OCI-LY7 (cell line): Measurements from ENCODE around the gene XYLT1. TPM values are rescaled to one million over a fixed set of nuclear protein-coding genes. Genes with fewer than 3 reads are reported as not detected.

Experiments
- BruUV-seq: library from RNA; stranded (reverse); fragments of 400-500 nt; replicated peaks from 2 replicates; lab custom pipeline; 2021; lab: Mats Ljungman, UMichigan
- CTCF ChIA-PET: fragments of 300-600 bp; sonication (Branson Sonifier 250); formaldehyde crosslinking; loops from one replicate; lab custom pipeline; 2022; ENCODE audit warnings: antibody characterized with exemption; ENCODE audit not compliant: unreplicated experiment; lab: Charles Lee
- POLR2A ChIA-PET: fragments of 300-600 bp; sonication (Branson Sonifier 250); formaldehyde crosslinking; loops from one replicate; lab custom pipeline; 2022; ENCODE audit warnings: antibody characterized with exemption; lab: Charles Lee
- DNase-seq: peaks from one replicate; pipeline ENCODE4 v3.0.0-alpha.2; 2015; ENCODE audit warnings: low spot score
- H2AFZ ChIP-seq: fragments of 200-600 bp; sonication (generic), shearing (Covaris generic); 2 replicates; pipeline ENCODE4 v1.6.1; 2014; ENCODE audit warnings: mild to moderate bottlenecking, antibody characterized with exemption, low read length, moderate library complexity
- H3K27ac ChIP-seq: fragments of 200-600 bp; sonication (generic); 2 replicates; pipeline ENCODE4 v1.5.1; 2014; ENCODE audit warnings: mixed run types, low read depth, mild to moderate bottlenecking, moderate library complexity, low read length, inconsistent platforms; ENCODE audit not compliant: poor library complexity, severe bottlenecking
- H3K36me3 ChIP-seq: fragments of 200-600 bp; sonication (generic); 2 replicates; pipeline ENCODE4 v1.6.1; 2014; ENCODE audit warnings: mild to moderate bottlenecking, antibody characterized with exemption, low read length, moderate library complexity, mixed read lengths; ENCODE audit not compliant: insufficient read depth
- H3K4me1 ChIP-seq: fragments of 200-600 bp; sonication (generic); 2 replicates; pipeline ENCODE4 v1.5.1; 2014; ENCODE audit warnings: mild to moderate bottlenecking, low read length; ENCODE audit not compliant: insufficient read depth, poor library complexity, severe bottlenecking
- H3K4me2 ChIP-seq: fragments of 200-600 bp; sonication (generic); 2 replicates; pipeline ENCODE4 v1.6.1; 2014; ENCODE audit warnings: mild to moderate bottlenecking, low read length
- H3K4me3 ChIP-seq: fragments of 200-600 bp; sonication (generic); 2 replicates; pipeline ENCODE4 v1.5.1; 2014; ENCODE audit warnings: mild to moderate bottlenecking, low read depth, low read length; ENCODE audit not compliant: poor library complexity, severe bottlenecking
- H3K79me2 ChIP-seq: fragments of 200-600 bp; sonication (generic); 2 replicates; pipeline ENCODE4 v1.6.1; 2016; ENCODE audit warnings: low read depth, mild to moderate bottlenecking, low read length, moderate library complexity, mixed read lengths; ENCODE audit not compliant: insufficient read depth
- H3K9me2 ChIP-seq: fragments of 200-600 bp; sonication (generic); 2 replicates; pipeline ENCODE4 v1.6.1; 2016; ENCODE audit warnings: mild to moderate bottlenecking, low read length, mixed read lengths; ENCODE audit not compliant: insufficient read depth
- H3K9me3 ChIP-seq: fragments of 200-600 bp; sonication (generic); 2 replicates; pipeline ENCODE4 v1.6.1; 2014; ENCODE audit warnings: mild to moderate bottlenecking, mixed run types, low read length, mixed read lengths
- H4K20me1 ChIP-seq: fragments of 200-600 bp; sonication (generic); 2 replicates; pipeline ENCODE4 v1.6.1; 2014; ENCODE audit warnings: mild to moderate bottlenecking, antibody characterized with exemption, low read length, moderate library complexity, mixed read lengths; ENCODE audit not compliant: insufficient read depth
- EZH2phosphoT487 ChIP-seq: fragments of 200-600 bp; sonication (generic); IDR thresholded peaks from 2 replicates; pipeline ENCODE4 v1.6.1; 2018; ENCODE audit warnings: low read depth, borderline replicate concordance, mild to moderate bottlenecking, mixed run types, antibody characterized with exemption, low read length, moderate library complexity, mixed read lengths
- intact Hi-C: fragments of 100-400 bp; cut with micrococcal nuclease; formaldehyde crosslinking; loops from one replicate; pipeline ENCODE4 v1.10.0; 2022; ENCODE audit not compliant: unreplicated experiment
- total RNA-seq, 2 experiments: library from RNA; depleted of rRNA in 1 of 2; stranded (reverse); fragments of >200 nt in 1 of 2; shearing (Covaris generic) in 1 of 2; gene quantifications; 2 replicates each; pipeline ENCODE4 v1.2.3, GENCODE V29; 2014 to 2022
- TF ChIP-seq, protein P1 (sequence below): fragments of 200-600 bp; sonication (generic); conservative IDR thresholded peaks from 2 replicates; pipeline ENCODE4 v1.5.1; 2014; ENCODE audit warnings: mild to moderate bottlenecking, antibody characterized with exemption, low read length, moderate library complexity, mixed read lengths

The XYLT1 gene
- total RNA-seq, 2 experiments from 2014 or later: 36.3 to 50.0 TPM

DNA sequence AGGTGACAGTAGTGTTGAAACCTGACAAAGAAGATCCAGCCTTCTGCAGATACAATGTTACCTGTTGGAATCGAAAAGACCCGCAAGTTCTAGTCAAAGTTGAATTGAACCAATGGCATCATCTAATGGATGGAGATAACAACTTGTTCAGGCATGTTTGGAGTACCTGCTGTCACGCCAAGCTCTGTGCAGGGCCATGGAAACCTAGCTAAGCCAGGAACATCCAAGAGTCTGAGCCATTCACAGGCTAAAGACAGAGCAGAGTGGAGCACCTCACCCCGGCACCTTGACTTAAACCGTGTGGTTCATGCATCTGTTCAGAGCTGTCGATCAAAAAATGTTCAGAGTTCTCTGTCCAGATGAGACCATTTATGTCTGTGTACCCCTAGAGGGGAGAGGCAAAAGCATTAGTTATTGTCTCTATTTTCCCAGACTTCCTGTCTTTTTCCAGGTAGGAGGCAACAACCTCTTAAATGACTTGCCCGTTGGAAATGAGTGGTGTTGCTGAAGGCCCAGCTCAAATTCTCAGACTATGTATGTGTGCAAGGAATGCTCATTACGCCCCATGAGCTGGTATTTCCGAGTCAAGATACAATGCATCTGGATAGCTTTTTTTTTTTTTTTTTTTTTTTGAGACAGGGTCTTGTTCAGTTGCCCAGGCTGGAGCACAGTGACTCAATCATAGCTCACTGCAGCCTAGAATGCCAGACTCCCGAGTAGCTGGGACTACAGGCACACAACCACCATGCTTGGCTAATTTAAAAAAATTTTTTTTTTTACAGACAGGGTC lies 44.9 kb upstream of the XYLT1 start:
- no peaks in the 10 kb centered on the region for H3K9me3 ChIP-seq
- no peak overlapping the region for H3K4me2 ChIP-seq
- H3K79me2 ChIP-seq: no peaks in the 10 kb centered on the region
- no peak overlapping the region for H2AFZ ChIP-seq
- ChIA-PET POLR2A (interaction anchor here (0.6 to 1.2 kb wide), 2 partner anchors 29 to 55 kb away, joined by 3 read pairs; no protein-coding TSS in a partner anchor), CTCF (no interaction called here)
- H4K20me1 ChIP-seq: no peaks in the 10 kb centered on the region
- no peak for DNase-seq
- no peaks in the 10 kb centered on the region for H3K36me3 ChIP-seq
- H3K4me3 ChIP-seq: no peak overlapping the region
- TF ChIP-seq, protein P1, sequence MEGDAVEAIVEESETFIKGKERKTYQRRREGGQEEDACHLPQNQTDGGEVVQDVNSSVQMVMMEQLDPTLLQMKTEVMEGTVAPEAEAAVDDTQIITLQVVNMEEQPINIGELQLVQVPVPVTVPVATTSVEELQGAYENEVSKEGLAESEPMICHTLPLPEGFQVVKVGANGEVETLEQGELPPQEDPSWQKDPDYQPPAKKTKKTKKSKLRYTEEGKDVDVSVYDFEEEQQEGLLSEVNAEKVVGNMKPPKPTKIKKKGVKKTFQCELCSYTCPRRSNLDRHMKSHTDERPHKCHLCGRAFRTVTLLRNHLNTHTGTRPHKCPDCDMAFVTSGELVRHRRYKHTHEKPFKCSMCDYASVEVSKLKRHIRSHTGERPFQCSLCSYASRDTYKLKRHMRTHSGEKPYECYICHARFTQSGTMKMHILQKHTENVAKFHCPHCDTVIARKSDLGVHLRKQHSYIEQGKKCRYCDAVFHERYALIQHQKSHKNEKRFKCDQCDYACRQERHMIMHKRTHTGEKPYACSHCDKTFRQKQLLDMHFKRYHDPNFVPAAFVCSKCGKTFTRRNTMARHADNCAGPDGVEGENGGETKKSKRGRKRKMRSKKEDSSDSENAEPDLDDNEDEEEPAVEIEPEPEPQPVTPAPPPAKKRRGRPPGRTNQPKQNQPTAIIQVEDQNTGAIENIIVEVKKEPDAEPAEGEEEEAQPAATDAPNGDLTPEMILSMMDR: no peak
- no peak for TF ChIP-seq EZH2phosphoT487
- BruUV-seq: no TSS peak
- no peaks in the 10 kb centered on the region for H3K4me1 ChIP-seq
- H3K9me2 ChIP-seq: no peaks in the 10 kb centered on the region
- intact Hi-C loops: no loop called here
- H3K27ac ChIP-seq: no peak overlapping the region

DNA sequence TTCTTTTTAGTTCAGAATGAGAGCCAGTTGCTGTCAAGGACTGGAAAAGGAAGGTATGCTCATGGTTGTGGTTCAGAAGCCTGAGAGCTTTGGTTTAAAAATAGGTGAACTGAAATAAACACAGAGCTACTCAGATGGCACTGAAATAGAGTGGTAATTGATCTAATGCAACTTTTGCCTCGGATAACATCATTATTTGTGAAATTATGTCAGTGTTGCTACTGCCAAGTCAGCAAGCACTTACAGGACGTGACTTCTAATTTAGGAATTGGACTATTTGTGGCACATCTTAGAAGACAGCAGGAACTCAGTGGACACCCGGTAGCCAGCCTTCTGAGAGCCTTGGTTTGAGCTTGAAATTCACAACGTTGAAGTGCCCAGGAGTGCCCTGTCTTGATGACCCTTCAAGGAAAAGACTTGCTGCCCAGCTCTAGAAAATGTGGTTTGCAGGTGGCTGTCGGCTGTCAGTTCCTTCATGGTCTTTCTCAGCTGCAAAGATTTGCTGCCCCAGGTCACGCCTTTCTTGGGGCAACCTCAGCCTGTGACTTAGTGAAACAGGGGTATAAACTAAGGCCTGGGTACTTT lies 42.0 kb upstream of the XYLT1 start:
- intact Hi-C loops: no loop called here
- no peaks in the 10 kb centered on the region for H3K4me1 ChIP-seq
- no peaks in the 10 kb centered on the region for H4K20me1 ChIP-seq
- no peaks in the 10 kb centered on the region for H3K36me3 ChIP-seq
- no peak overlapping the region for H3K4me2 ChIP-seq
- H3K79me2 ChIP-seq: no peaks in the 10 kb centered on the region
- no TSS peak for BruUV-seq
- H3K27ac ChIP-seq: no peak overlapping the region
- CTCF ChIA-PET: no interaction called here
- DNase-seq: no peak
- no peaks in the 10 kb centered on the region for H3K9me3 ChIP-seq
- POLR2A ChIA-PET: no interaction called here
- H3K9me2 ChIP-seq: no peaks in the 10 kb centered on the region
- H2AFZ ChIP-seq: no peak overlapping the region
- no peak for TF ChIP-seq EZH2phosphoT487
- TF ChIP-seq, protein P1: no peak
- no peak overlapping the region for H3K4me3 ChIP-seq

DNA sequence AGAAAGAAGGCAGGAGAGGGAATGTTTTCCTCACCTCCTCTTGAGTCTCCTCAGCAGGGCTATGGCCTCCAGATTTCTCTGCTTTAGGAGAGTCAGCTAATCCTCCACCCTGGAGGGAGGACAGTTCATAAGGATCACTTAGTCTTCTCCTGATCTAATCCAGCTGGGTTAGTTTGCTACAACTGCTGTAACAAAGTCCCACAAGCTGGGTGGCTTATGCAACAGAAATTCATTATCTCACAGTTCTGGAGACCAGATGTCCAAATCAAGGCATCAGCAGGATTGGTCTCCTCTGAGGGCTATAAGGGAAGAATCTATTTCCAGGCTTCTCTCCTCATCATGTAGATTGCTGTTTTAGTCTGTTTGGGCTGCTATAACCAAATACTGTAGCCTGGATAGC lies 40.6 kb upstream of the XYLT1 start:
- no TSS peak for BruUV-seq
- no peaks in the 10 kb centered on the region for H3K4me1 ChIP-seq
- TF ChIP-seq, protein P1: no peak
- no peaks in the 10 kb centered on the region for H4K20me1 ChIP-seq
- ChIA-PET POLR2A (no interaction called here), CTCF (no interaction called here)
- H3K9me3 ChIP-seq: no peaks in the 10 kb centered on the region
- no peaks in the 10 kb centered on the region for H3K9me2 ChIP-seq
- H3K4me2 ChIP-seq: no peak overlapping the region
- H3K36me3 ChIP-seq: no peaks in the 10 kb centered on the region
- H2AFZ ChIP-seq: no peak overlapping the region
- no peaks in the 10 kb centered on the region for H3K79me2 ChIP-seq
- no peak overlapping the region for H3K4me3 ChIP-seq
- no peak for DNase-seq
- intact Hi-C loops: no loop called here
- H3K27ac ChIP-seq: no peak overlapping the region
